ENCODE measurements around the gene PLXNA2. TPM values are rescaled to one million over a fixed set of nuclear protein-coding genes. Genes with fewer than 3 reads are reported as not detected.

The PLXNA2 gene
- total and polyA plus RNA-seq, 2 donors (not counting 1 experiment from before 2014, with no cell fraction given) = 0.31 to 1.2 TPM

GRCh38 chr1:208149213-208149612 lies 95.0 kb downstream of the PLXNA2 start:
- no peak overlapping the region for H3K4me2 ChIP-seq (replicated peaks; ENCODE audit: low read depth, low read length, poor library complexity, severe bottlenecking)
- H2AFZ ChIP-seq (ENCODE audit: insufficient read depth, low read depth, low read length, poor library complexity, severe bottlenecking) = no peak overlapping the region
- intact Hi-C loops (cut with micrococcal nuclease) = no loop called here
- Mint-ChIP-seq H3K27ac (no peak overlapping the region), H3K9me3 (ENCODE audit: insufficient read depth) (no peaks in the 10 kb centered on the region), H3K27me3 (no peaks in the 10 kb centered on the region), H3K4me1 (no peaks in the 10 kb centered on the region), H3K4me3 (no peak overlapping the region)
- ChIA-PET CTCF (no interaction called here), POLR2A (no interaction called here)
- H3K4me3 ChIP-seq (ENCODE audit: control extremely low read depth in 1 of 5, extremely low read depth in 1 of 5, insufficient read depth in 1 of 5, low read depth in 2 of 5, low read length in 4 of 5) = no peak overlapping the region
- TF ChIP-seq CTCF (IDR thresholded peaks at IDR 0.05) (no peak), EZH2 (IDR thresholded peaks at IDR 0.05; ENCODE audit: borderline replicate concordance, insufficient read depth, low read depth, low read length, poor library complexity, severe bottlenecking) (no peak)
- no peaks in the 10 kb centered on the region for H4K20me1 ChIP-seq (ENCODE audit: control insufficient read depth, insufficient read depth, low read length, poor library complexity, severe bottlenecking)
- no peaks in the 10 kb centered on the region for H3K36me3 ChIP-seq (replicated peaks in 1 of 2; ENCODE audit: control extremely low read depth in 1 of 2, control insufficient read depth in 1 of 2, extremely low read depth in 1 of 2, insufficient read depth in 2 of 2, low read length in 1 of 2)
- H3K27me3 ChIP-seq (replicated peaks in 1 of 4; ENCODE audit: control extremely low read depth in 1 of 4, control insufficient read depth in 3 of 4, insufficient read depth in 4 of 4, low read length in 3 of 4) = no peaks in the 10 kb centered on the region
- no peaks in the 10 kb centered on the region for H3K79me2 ChIP-seq (ENCODE audit: control insufficient read depth, insufficient read depth, low read length)
- DNase-seq (no peak), ATAC-seq (ENCODE audit: low read depth) (no peak)
- no peaks in the 10 kb centered on the region for H3K4me1 ChIP-seq (ENCODE audit: control insufficient read depth in 2 of 2, insufficient read depth in 2 of 2, low read length in 2 of 2)
- H3K9me3 ChIP-seq (ENCODE audit: control extremely low read depth in 1 of 3, control insufficient read depth in 2 of 3, insufficient read depth in 1 of 3, low read length in 2 of 3) = no peaks in the 10 kb centered on the region
- H3K27ac ChIP-seq (ENCODE audit: low read length in 2 of 2) = no peak overlapping the region
- H3K9ac ChIP-seq (ENCODE audit: low read length) = no peak overlapping the region

DNA sequence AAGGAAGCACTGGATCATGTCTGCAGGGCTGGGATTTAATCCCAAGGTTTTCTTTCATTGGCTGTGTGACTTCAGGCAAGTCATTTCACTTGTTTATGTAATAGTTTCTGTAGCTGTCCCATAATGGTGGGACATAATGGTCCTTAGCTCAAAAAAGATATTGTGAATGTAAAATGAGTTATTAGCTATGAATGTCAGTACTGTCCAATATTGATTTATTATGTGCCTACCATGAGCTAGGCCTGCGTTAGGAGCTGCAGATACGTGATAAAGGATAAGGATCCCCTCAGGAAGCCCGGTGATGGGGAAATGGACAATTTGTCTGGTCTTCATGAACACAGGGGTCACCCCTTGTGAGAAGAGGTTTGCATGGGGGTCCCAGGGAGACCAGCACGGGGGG lies 95.8 kb downstream of the PLXNA2 start:
- CTCF ChIA-PET = no interaction called here
- Histone ChIP-seq H3K79me2 (ENCODE audit: control insufficient read depth, insufficient read depth, low read length) (no peaks in the 10 kb centered on the region), H3K9ac (ENCODE audit: low read length) (no peak overlapping the region), H3K27me3 (replicated peaks in 1 of 4; ENCODE audit: control extremely low read depth in 1 of 4, control insufficient read depth in 3 of 4, insufficient read depth in 4 of 4, low read length in 3 of 4) (no peaks in the 10 kb centered on the region), H3K4me1 (ENCODE audit: control insufficient read depth in 2 of 2, insufficient read depth in 2 of 2, low read length in 2 of 2) (no peaks in the 10 kb centered on the region), H4K20me1 (ENCODE audit: control insufficient read depth, insufficient read depth, low read length, poor library complexity, severe bottlenecking) (no peaks in the 10 kb centered on the region), H3K27ac (ENCODE audit: low read length in 2 of 2) (no peak overlapping the region), H3K4me3 (ENCODE audit: control extremely low read depth in 1 of 5, extremely low read depth in 1 of 5, insufficient read depth in 1 of 5, low read depth in 2 of 5, low read length in 4 of 5) (no peak overlapping the region), H3K4me2 (replicated peaks; ENCODE audit: low read depth, low read length, poor library complexity, severe bottlenecking) (no peak overlapping the region), H3K9me3 (ENCODE audit: control extremely low read depth in 1 of 3, control insufficient read depth in 2 of 3, insufficient read depth in 1 of 3, low read length in 2 of 3) (no peaks in the 10 kb centered on the region), H2AFZ (ENCODE audit: insufficient read depth, low read depth, low read length, poor library complexity, severe bottlenecking) (no peak overlapping the region), H3K36me3 (replicated peaks in 1 of 2; ENCODE audit: control extremely low read depth in 1 of 2, control insufficient read depth in 1 of 2, extremely low read depth in 1 of 2, insufficient read depth in 2 of 2, low read length in 1 of 2) (no peaks in the 10 kb centered on the region)
- Mint-ChIP-seq H3K4me3 (no peak overlapping the region), H3K27ac (no peak overlapping the region), H3K27me3 (no peaks in the 10 kb centered on the region), H3K4me1 (no peaks in the 10 kb centered on the region), H3K9me3 (ENCODE audit: insufficient read depth) (no peaks in the 10 kb centered on the region)
- DNase-seq = no peak
- no peak for ATAC-seq (ENCODE audit: low read depth)
- POLR2A ChIA-PET = no interaction called here
- TF ChIP-seq CTCF (IDR thresholded peaks at IDR 0.05) = no peak
- TF ChIP-seq EZH2 (IDR thresholded peaks at IDR 0.05; ENCODE audit: borderline replicate concordance, insufficient read depth, low read depth, low read length, poor library complexity, severe bottlenecking) = no peak
- intact Hi-C loops (cut with micrococcal nuclease) = no loop called here
- 89% methylated on average over 4 of the region's 4 CpGs for WGBS (ENCODE audit: insufficient coverage)
